HepG2 (cell line): ENCODE data around the gene SLC25A33.

Source experiments
- ASH2L ChIP-seq: fragments of 300-600, 200-600 bp; sonication (generic); IDR thresholded peaks from 2 replicates; pipeline ENCODE4 v1.7.0; 2017; ENCODE audit warnings: low read depth, mild to moderate bottlenecking, moderate library complexity, mixed read lengths, low read length; ENCODE audit not compliant: insufficient read length
- FOSL1 ChIP-seq: sonication (generic); formaldehyde crosslinking; IDR thresholded peaks from 2 replicates; pipeline ENCODE4 v1.9.0; 2021; ENCODE audit warnings: missing genetic modification reagents, borderline replicate concordance
- NFE2L1 ChIP-seq: sonication (generic); formaldehyde crosslinking; IDR thresholded peaks from 2 replicates; pipeline ENCODE4 v1.4.0; 2020; ENCODE audit warnings: missing genetic modification reagents, mild to moderate bottlenecking, borderline replicate concordance
- NR3C1 ChIP-seq: sonication (generic); formaldehyde crosslinking; IDR thresholded peaks from 2 replicates; pipeline ENCODE4 v1.4.0; 2020; ENCODE audit warnings: missing genetic modification reagents
- POLR2A ChIP-seq, 2 experiments: IDR thresholded peaks; 2 replicates each; pipeline ENCODE4 v1.6.1; 2011; ENCODE audit warnings: low read depth in 2 of 2, low read length in 2 of 2, mild to moderate bottlenecking in 1 of 2, moderate library complexity in 1 of 2; ENCODE audit not compliant: insufficient read depth in 1 of 2
- RBM39 ChIP-seq: fragments of 200-400 bp; formaldehyde crosslinking; IDR thresholded peaks from one replicate; pipeline ENCODE4 v1.6.1; 2018; ENCODE audit warnings: antibody characterized with exemption, mild to moderate bottlenecking, low read depth, low read length; ENCODE audit not compliant: poor library complexity, severe bottlenecking
- SETDB1 ChIP-seq: sonication (generic); formaldehyde crosslinking; IDR thresholded peaks from 2 replicates; pipeline ENCODE4 v1.5.1; 2020; ENCODE audit warnings: missing genetic modification reagents, mild to moderate bottlenecking, borderline replicate concordance
- TF ChIP-seq, protein P1 (sequence below): sonication (generic); formaldehyde crosslinking; IDR thresholded peaks from 2 replicates; pipeline ENCODE4 v1.5.0; 2020; ENCODE audit warnings: mild to moderate bottlenecking, missing genetic modification reagents, moderate library complexity

DNA sequence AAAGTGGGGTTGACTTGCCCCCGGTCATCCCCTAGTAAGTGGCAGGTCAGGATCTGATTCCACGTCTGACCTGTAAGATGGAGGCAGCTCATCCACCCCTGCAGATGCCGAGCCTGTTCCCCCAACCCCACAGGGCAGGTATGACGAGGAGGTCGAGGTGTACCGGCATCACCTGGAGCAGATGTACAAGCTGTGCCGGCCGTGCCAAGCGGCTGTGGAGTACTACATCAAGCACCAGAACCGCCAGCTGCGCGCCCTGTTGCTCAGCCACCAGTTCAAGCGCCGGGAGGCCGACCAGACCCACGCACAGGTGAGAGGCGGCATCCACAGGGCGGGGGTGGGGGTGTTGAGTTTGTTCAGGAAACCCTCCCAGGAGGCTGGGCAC is 59.0 kb downstream of the SLC25A33 start:
- TF ChIP-seq SETDB1 (CRISPR knock-in tag): no peak
- TF ChIP-seq, protein P1, sequence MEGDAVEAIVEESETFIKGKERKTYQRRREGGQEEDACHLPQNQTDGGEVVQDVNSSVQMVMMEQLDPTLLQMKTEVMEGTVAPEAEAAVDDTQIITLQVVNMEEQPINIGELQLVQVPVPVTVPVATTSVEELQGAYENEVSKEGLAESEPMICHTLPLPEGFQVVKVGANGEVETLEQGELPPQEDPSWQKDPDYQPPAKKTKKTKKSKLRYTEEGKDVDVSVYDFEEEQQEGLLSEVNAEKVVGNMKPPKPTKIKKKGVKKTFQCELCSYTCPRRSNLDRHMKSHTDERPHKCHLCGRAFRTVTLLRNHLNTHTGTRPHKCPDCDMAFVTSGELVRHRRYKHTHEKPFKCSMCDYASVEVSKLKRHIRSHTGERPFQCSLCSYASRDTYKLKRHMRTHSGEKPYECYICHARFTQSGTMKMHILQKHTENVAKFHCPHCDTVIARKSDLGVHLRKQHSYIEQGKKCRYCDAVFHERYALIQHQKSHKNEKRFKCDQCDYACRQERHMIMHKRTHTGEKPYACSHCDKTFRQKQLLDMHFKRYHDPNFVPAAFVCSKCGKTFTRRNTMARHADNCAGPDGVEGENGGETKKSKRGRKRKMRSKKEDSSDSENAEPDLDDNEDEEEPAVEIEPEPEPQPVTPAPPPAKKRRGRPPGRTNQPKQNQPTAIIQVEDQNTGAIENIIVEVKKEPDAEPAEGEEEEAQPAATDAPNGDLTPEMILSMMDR: no peak
- no peak for TF ChIP-seq NFE2L1 (CRISPR knock-in tag)
- no peak for TF ChIP-seq POLR2A (IDR thresholded peaks at IDR 0.05; ENCODE audit: insufficient read depth in 1 of 2, low read depth in 2 of 2, low read length in 2 of 2)
- TF ChIP-seq NR3C1 (CRISPR knock-in tag): no peak
- no peak for TF ChIP-seq ASH2L
- TF ChIP-seq FOSL1 (CRISPR knock-in tag): no peak
- TF ChIP-seq RBM39: no peak
